Measurements from ENCODE around the gene GRK5.

DNA sequence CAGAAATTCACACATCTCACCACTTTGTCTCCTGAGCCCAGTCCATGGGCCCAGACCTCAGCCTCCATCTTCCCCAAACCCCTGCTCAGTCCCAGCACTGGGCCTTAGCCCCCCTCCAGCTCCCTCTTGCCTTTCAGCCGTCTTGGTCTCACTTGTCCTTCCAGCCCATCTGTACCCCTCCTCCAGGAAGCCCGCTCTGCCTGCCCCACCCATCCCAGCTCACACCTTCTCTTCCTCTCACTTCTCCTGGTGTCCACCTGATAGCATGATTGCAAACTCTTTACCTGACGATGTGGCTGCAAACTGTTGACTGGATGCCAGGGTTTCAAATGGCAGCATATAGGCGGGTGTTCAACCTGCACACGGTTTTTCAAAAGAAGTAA, 238.6 kb downstream of the GRK5 start:
- TF ChIP-seq, protein P1, sequence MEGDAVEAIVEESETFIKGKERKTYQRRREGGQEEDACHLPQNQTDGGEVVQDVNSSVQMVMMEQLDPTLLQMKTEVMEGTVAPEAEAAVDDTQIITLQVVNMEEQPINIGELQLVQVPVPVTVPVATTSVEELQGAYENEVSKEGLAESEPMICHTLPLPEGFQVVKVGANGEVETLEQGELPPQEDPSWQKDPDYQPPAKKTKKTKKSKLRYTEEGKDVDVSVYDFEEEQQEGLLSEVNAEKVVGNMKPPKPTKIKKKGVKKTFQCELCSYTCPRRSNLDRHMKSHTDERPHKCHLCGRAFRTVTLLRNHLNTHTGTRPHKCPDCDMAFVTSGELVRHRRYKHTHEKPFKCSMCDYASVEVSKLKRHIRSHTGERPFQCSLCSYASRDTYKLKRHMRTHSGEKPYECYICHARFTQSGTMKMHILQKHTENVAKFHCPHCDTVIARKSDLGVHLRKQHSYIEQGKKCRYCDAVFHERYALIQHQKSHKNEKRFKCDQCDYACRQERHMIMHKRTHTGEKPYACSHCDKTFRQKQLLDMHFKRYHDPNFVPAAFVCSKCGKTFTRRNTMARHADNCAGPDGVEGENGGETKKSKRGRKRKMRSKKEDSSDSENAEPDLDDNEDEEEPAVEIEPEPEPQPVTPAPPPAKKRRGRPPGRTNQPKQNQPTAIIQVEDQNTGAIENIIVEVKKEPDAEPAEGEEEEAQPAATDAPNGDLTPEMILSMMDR (IDR thresholded peaks at IDR 0.05; ENCODE audit: low read depth, low read length): no peak
- no peak for TF ChIP-seq POLR2A (IDR thresholded peaks at IDR 0.05; ENCODE audit: extremely low read depth, insufficient read length)
- TF ChIP-seq, protein P2, sequence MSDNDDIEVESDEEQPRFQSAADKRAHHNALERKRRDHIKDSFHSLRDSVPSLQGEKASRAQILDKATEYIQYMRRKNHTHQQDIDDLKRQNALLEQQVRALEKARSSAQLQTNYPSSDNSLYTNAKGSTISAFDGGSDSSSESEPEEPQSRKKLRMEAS (IDR thresholded peaks at IDR 0.05; ENCODE audit: low read depth, low read length): no peak
